Activated B cell treated with CpG ODN at 0.5 μM for 24 hours (primary cell): ENCODE measurements around the gene KAT6B. TPM values are rescaled to one million over a fixed set of nuclear protein-coding genes. Genes with fewer than 3 reads are reported as not detected.

Source experiments
- ATAC-seq: fragments of 200-7000 bp; cut with Tn5 transposase; one replicate; pipeline ENCODE4 v1.10.0; 2021; ENCODE audit warnings: low read depth, mild to moderate bottlenecking, moderate library complexity
- CTCF ChIA-PET: fragments of 350-600 bp; sonication (Branson Sonifier 250); formaldehyde crosslinking; loops from one replicate; lab custom pipeline; 2021; ENCODE audit warnings: antibody characterized with exemption; lab: Charles Lee
- POLR2A ChIA-PET: fragments of 350-600 bp; sonication (Branson Sonifier 250); formaldehyde crosslinking; loops from one replicate; lab custom pipeline; 2021; ENCODE audit warnings: antibody characterized with exemption; lab: Charles Lee
- DNase-seq: peaks from one replicate; pipeline ENCODE4 v3.0.0; 2022
- H3K27ac Mint-ChIP-seq: one replicate; pipeline ENCODE4 v1.8.0; 2020; ENCODE audit warnings: mixed read lengths
- H3K27me3 Mint-ChIP-seq: one replicate; pipeline ENCODE4 v1.8.0; 2021; ENCODE audit warnings: mixed read lengths
- H3K36me3 Mint-ChIP-seq: one replicate; pipeline ENCODE4 v1.8.0; 2021; ENCODE audit warnings: low read depth, mixed read lengths
- H3K4me1 Mint-ChIP-seq: one replicate; pipeline ENCODE4 v1.8.0; 2021; ENCODE audit warnings: mixed read lengths
- H3K4me3 Mint-ChIP-seq: one replicate; pipeline ENCODE4 v1.8.0; 2020; ENCODE audit warnings: mild to moderate bottlenecking, mixed read lengths
- H3K9me3 Mint-ChIP-seq: one replicate; pipeline ENCODE4 v1.8.0; 2020; ENCODE audit warnings: mixed read lengths
- CTCF ChIP-seq: fragments of 200-600 bp; IDR thresholded peaks from one replicate; pipeline ENCODE4 v1.8.0; 2022; ENCODE audit warnings: antibody characterized with exemption, mild to moderate bottlenecking
- intact Hi-C: fragments of 100-400 bp; cut with micrococcal nuclease; formaldehyde crosslinking; loops from one replicate; pipeline ENCODE4 v1.15.1; 2024
- total RNA-seq: library from RNA; stranded (reverse); gene quantifications from 2 replicates; pipeline ENCODE4 v1.2.3, GENCODE V29; 2022

The KAT6B gene
- total RNA-seq, 1 donor from 2014 or later, result 45.2 TPM

- Mint-ChIP-seq H3K27ac (no peak overlapping the region), H3K27me3 (no peaks in the 10 kb centered on the region), H3K36me3 (no peaks in the 10 kb centered on the region), H3K4me3 (no peak overlapping the region), H3K9me3 (no peaks in the 10 kb centered on the region), H3K4me1 (peaks cover 24% of the 10 kb centered on the region)
- ChIA-PET CTCF (no interaction called here), POLR2A (no interaction called here)
- TF ChIP-seq CTCF, result no peak
- DNase-seq (no peak), ATAC-seq (no peak)
- intact Hi-C loops, result loop anchor here (10.0 kb wide), 1 partner anchor 55 kb away; no protein-coding TSS in a partner anchor
These were observed 83.3 kb downstream of the KAT6B start for GRCh38 chr10:74909670-74910069.

GRCh38 chr10:74910241-74910975 is 84.0 kb downstream of the KAT6B start:
- DNase-seq (no peak), ATAC-seq (no peak)
- no peak overlapping the region for H3K27ac Mint-ChIP-seq
- no peaks in the 10 kb centered on the region for H3K36me3 Mint-ChIP-seq
- intact Hi-C loops, result no loop called here
- CTCF ChIA-PET, result no interaction called here
- H3K27me3 Mint-ChIP-seq, result no peaks in the 10 kb centered on the region
- POLR2A ChIA-PET, result interaction anchor here (0.7 kb wide), 1 partner anchor 84 kb away, joined by 4 read pairs; no protein-coding TSS in a partner anchor
- TF ChIP-seq CTCF, result no peak
- H3K4me3 Mint-ChIP-seq, result no peak overlapping the region
- no peaks in the 10 kb centered on the region for H3K9me3 Mint-ChIP-seq
- H3K4me1 Mint-ChIP-seq, result peaks cover 29% of the 10 kb centered on the region

GRCh38 chr10:74910976-74911350 is 84.6 kb downstream of the KAT6B start:
- ATAC-seq (no peak), DNase-seq (no peak)
- peaks cover 30% of the 10 kb centered on the region for H3K4me1 Mint-ChIP-seq
- no peaks in the 10 kb centered on the region for H3K9me3 Mint-ChIP-seq
- CTCF ChIA-PET, result no interaction called here
- intact Hi-C loops, result no loop called here
- POLR2A ChIA-PET, result interaction anchor here (0.7 kb wide), 1 partner anchor 83 kb away, joined by 4 read pairs; no protein-coding TSS in a partner anchor
- H3K27ac Mint-ChIP-seq, result no peak overlapping the region
- H3K27me3 Mint-ChIP-seq, result no peaks in the 10 kb centered on the region
- no peak for TF ChIP-seq CTCF
- H3K36me3 Mint-ChIP-seq, result no peaks in the 10 kb centered on the region
- H3K4me3 Mint-ChIP-seq, result no peak overlapping the region

GRCh38 chr10:74912182-74912581 is 85.8 kb downstream of the KAT6B start:
- no peak for TF ChIP-seq CTCF
- no peaks in the 10 kb centered on the region for H3K27me3 Mint-ChIP-seq
- ATAC-seq (no peak), DNase-seq (no peak)
- POLR2A ChIA-PET, result interaction anchor here (1.1 kb wide), 1 partner anchor 269 kb away, joined by 3 read pairs; no protein-coding TSS in a partner anchor
- H3K4me3 Mint-ChIP-seq, result no peak overlapping the region
- peaks cover 33% of the 10 kb centered on the region for H3K4me1 Mint-ChIP-seq
- H3K27ac Mint-ChIP-seq, result no peak overlapping the region
- H3K9me3 Mint-ChIP-seq, result no peaks in the 10 kb centered on the region
- CTCF ChIA-PET, result no interaction called here
- intact Hi-C loops, result no loop called here
- no peaks in the 10 kb centered on the region for H3K36me3 Mint-ChIP-seq

- no peak for ATAC-seq
- Mint-ChIP-seq H3K27me3 (no peaks in the 10 kb centered on the region), H3K4me1 (peaks cover 38% of the 10 kb centered on the region), H3K36me3 (peaks cover 2% of the 10 kb centered on the region), H3K9me3 (no peaks in the 10 kb centered on the region), H3K27ac (no peak overlapping the region), H3K4me3 (no peak overlapping the region)
- intact Hi-C loops, result no loop called here
- DNase-seq, result no peak
- no peak for TF ChIP-seq CTCF
- POLR2A ChIA-PET, result interaction anchor here (1.1 kb wide), 1 partner anchor 270 kb away, joined by 3 read pairs; no protein-coding TSS in a partner anchor
- CTCF ChIA-PET, result interaction anchor here (1.0 kb wide), 1 partner anchor 70 kb away, joined by 3 read pairs; no protein-coding TSS in a partner anchor
These were observed 86.3 kb downstream of the KAT6B start for GRCh38 chr10:74912682-74913081.
